ENCODE results near the gene BRAP.

DNA sequence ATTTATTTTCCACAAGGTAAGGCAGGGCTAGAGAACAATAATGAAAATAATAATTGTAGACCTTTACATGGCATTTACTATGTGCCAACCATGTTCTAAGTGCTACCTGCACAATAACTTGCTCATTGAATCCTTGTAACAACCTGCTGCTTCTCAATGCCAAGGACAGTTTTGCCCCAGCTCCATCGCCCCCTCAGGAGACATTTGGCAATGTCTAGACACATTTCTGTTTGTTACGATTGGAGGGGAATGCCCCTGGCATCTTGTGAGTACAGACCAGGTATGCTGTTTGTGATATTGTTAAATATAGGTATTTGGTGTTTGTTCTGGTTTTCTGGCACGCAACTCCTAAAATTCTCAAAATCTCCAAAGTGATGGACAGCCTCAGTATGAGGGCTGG is 78.5 kb downstream of the BRAP start:
- no peak for TF ChIP-seq POLR2AphosphoS5 (IDR thresholded peaks at IDR 0.05)
- TF ChIP-seq, protein P1, sequence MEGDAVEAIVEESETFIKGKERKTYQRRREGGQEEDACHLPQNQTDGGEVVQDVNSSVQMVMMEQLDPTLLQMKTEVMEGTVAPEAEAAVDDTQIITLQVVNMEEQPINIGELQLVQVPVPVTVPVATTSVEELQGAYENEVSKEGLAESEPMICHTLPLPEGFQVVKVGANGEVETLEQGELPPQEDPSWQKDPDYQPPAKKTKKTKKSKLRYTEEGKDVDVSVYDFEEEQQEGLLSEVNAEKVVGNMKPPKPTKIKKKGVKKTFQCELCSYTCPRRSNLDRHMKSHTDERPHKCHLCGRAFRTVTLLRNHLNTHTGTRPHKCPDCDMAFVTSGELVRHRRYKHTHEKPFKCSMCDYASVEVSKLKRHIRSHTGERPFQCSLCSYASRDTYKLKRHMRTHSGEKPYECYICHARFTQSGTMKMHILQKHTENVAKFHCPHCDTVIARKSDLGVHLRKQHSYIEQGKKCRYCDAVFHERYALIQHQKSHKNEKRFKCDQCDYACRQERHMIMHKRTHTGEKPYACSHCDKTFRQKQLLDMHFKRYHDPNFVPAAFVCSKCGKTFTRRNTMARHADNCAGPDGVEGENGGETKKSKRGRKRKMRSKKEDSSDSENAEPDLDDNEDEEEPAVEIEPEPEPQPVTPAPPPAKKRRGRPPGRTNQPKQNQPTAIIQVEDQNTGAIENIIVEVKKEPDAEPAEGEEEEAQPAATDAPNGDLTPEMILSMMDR (IDR thresholded peaks at IDR 0.05): no peak

Measured in prostate gland (tissue), 2 donors.